ENCODE data around the gene CT47C1. TPM values are rescaled to one million over a fixed set of nuclear protein-coding genes. Genes with fewer than 3 reads are reported as not detected.

The CT47C1 gene
- total and polyA plus RNA-seq, 3 experiments from 2014 or later: not detected

GRCh38 chrX:119040432-119040831 lies 32.4 kb upstream of the CT47C1 start:
- no peak overlapping the region for H3K27ac Mint-ChIP-seq
- Histone ChIP-seq H3K27ac (ENCODE audit: low read depth, low read length) (no peak overlapping the region), H3K36me3 (ENCODE audit: insufficient read depth, low read length) (no peaks in the 10 kb centered on the region), H3K27me3 (ENCODE audit: insufficient read depth, low read length, poor library complexity, severe bottlenecking) (no peaks in the 10 kb centered on the region), H3K4me1 (ENCODE audit: insufficient read depth, low read length) (no peaks in the 10 kb centered on the region), H3K9me3 (ENCODE audit: low read length) (no peaks in the 10 kb centered on the region), H3K4me3 (ENCODE audit: low read length) (no peak overlapping the region)
- peaks cover 0 to 5% of the 10 kb centered on the region in 2 donors for H3K27me3 Mint-ChIP-seq
- CTCF ChIA-PET: no interaction called here
- no peak overlapping the region for H3K4me3 Mint-ChIP-seq
- H3K9me3 Mint-ChIP-seq: no peaks in the 10 kb centered on the region
- POLR2A ChIA-PET: no interaction called here
- H3K36me3 Mint-ChIP-seq: no peaks in the 10 kb centered on the region
- DNase-seq: no peak
- no peaks in the 10 kb centered on the region for H3K4me1 Mint-ChIP-seq

- Mint-ChIP-seq H3K36me3 (no peaks in the 10 kb centered on the region), H3K9me3 (no peaks in the 10 kb centered on the region), H3K4me3 (no peak overlapping the region), H3K4me1 (no peaks in the 10 kb centered on the region), H3K27me3 (peaks cover 0 to 7% of the 10 kb centered on the region in 2 donors), H3K27ac (no peak overlapping the region)
- Histone ChIP-seq H3K4me1 (ENCODE audit: insufficient read depth, low read length) (no peaks in the 10 kb centered on the region), H3K9me3 (ENCODE audit: low read length) (no peaks in the 10 kb centered on the region), H3K36me3 (ENCODE audit: insufficient read depth, low read length) (no peaks in the 10 kb centered on the region), H3K4me3 (ENCODE audit: low read length) (no peak overlapping the region), H3K27ac (ENCODE audit: low read depth, low read length) (no peak overlapping the region), H3K27me3 (ENCODE audit: insufficient read depth, low read length, poor library complexity, severe bottlenecking) (no peaks in the 10 kb centered on the region)
- DNase-seq: no peak
- ChIA-PET CTCF (no interaction called here), POLR2A (no interaction called here)
These were observed 31.6 kb upstream of the CT47C1 start for GRCh38 chrX:119041175-119041574.

- Histone ChIP-seq H3K9me3 (ENCODE audit: low read length) (no peaks in the 10 kb centered on the region), H3K4me1 (ENCODE audit: insufficient read depth, low read length) (no peaks in the 10 kb centered on the region), H3K36me3 (ENCODE audit: insufficient read depth, low read length) (no peaks in the 10 kb centered on the region), H3K4me3 (ENCODE audit: low read length) (no peak overlapping the region), H3K27me3 (ENCODE audit: insufficient read depth, low read length, poor library complexity, severe bottlenecking) (no peaks in the 10 kb centered on the region), H3K27ac (ENCODE audit: low read depth, low read length) (no peak overlapping the region)
- CTCF ChIA-PET: no interaction called here
- POLR2A ChIA-PET: no interaction called here
- Mint-ChIP-seq H3K27ac (no peak overlapping the region), H3K4me3 (no peak overlapping the region), H3K27me3 (peaks cover 5 to 7% of the 10 kb centered on the region in 2 donors), H3K36me3 (no peaks in the 10 kb centered on the region), H3K4me1 (no peaks in the 10 kb centered on the region), H3K9me3 (no peaks in the 10 kb centered on the region)
- DNase-seq: no peak
These were observed 30.8 kb upstream of the CT47C1 start for GRCh38 chrX:119042040-119042439.

GRCh38 chrX:119042996-119043395 lies 29.8 kb upstream of the CT47C1 start:
- ChIA-PET POLR2A (no interaction called here), CTCF (no interaction called here)

GRCh38 chrX:119045884-119046283 lies 26.9 kb upstream of the CT47C1 start:
- H3K4me1 ChIP-seq (ENCODE audit: insufficient read depth, low read length): no peaks in the 10 kb centered on the region
- H3K36me3 ChIP-seq (ENCODE audit: insufficient read depth, low read length): no peaks in the 10 kb centered on the region

More at GRCh38 chrX:119042996-119043395, 29.8 kb upstream of the CT47C1 start:
- Mint-ChIP-seq H3K27ac (no peak overlapping the region), H3K27me3 (peaks cover 5 to 9% of the 10 kb centered on the region in 2 donors), H3K4me3 (no peak overlapping the region), H3K36me3 (no peaks in the 10 kb centered on the region), H3K4me1 (no peaks in the 10 kb centered on the region), H3K9me3 (no peaks in the 10 kb centered on the region)
- no peak overlapping the region for H3K4me3 ChIP-seq (ENCODE audit: low read length)
- H3K4me1 ChIP-seq (ENCODE audit: insufficient read depth, low read length): no peaks in the 10 kb centered on the region
- H3K27me3 ChIP-seq (ENCODE audit: insufficient read depth, low read length, poor library complexity, severe bottlenecking): no peaks in the 10 kb centered on the region
- no peaks in the 10 kb centered on the region for H3K9me3 ChIP-seq (ENCODE audit: low read length)
- DNase-seq: no peak
- H3K36me3 ChIP-seq (ENCODE audit: insufficient read depth, low read length): no peaks in the 10 kb centered on the region
- no peak overlapping the region for H3K27ac ChIP-seq (ENCODE audit: low read depth, low read length)

GRCh38 chrX:119055687-119056086 lies 17.1 kb upstream of the CT47C1 start:
- Mint-ChIP-seq H3K27ac (no peak overlapping the region), H3K4me3 (no peak overlapping the region), H3K36me3 (no peaks in the 10 kb centered on the region), H3K27me3 (no peaks in the 10 kb centered on the region), H3K4me1 (no peaks in the 10 kb centered on the region), H3K9me3 (no peaks in the 10 kb centered on the region)
- no peaks in the 10 kb centered on the region for H3K36me3 ChIP-seq (ENCODE audit: insufficient read depth, low read length)
- no peaks in the 10 kb centered on the region for H3K27me3 ChIP-seq (ENCODE audit: insufficient read depth, low read length, poor library complexity, severe bottlenecking)
- ChIA-PET CTCF (no interaction called here), POLR2A (no interaction called here)
- H3K9me3 ChIP-seq (ENCODE audit: low read length): no peaks in the 10 kb centered on the region
- no peaks in the 10 kb centered on the region for H3K4me1 ChIP-seq (ENCODE audit: insufficient read depth, low read length)
- H3K4me3 ChIP-seq (ENCODE audit: low read length): no peak overlapping the region
- no peak for DNase-seq
- no peak overlapping the region for H3K27ac ChIP-seq (ENCODE audit: low read depth, low read length)

More at GRCh38 chrX:119045884-119046283, 26.9 kb upstream of the CT47C1 start:
- Mint-ChIP-seq H3K9me3 (no peaks in the 10 kb centered on the region), H3K36me3 (no peaks in the 10 kb centered on the region), H3K4me1 (no peaks in the 10 kb centered on the region), H3K4me3 (no peak overlapping the region), H3K27ac (no peak overlapping the region), H3K27me3 (peaks cover 5% of the 10 kb centered on the region in 2 donors)
- ChIA-PET CTCF (no interaction called here), POLR2A (no interaction called here)
- no peak for DNase-seq
- no peak overlapping the region for H3K4me3 ChIP-seq (ENCODE audit: low read length)
- no peaks in the 10 kb centered on the region for H3K9me3 ChIP-seq (ENCODE audit: low read length)
- no peak overlapping the region for H3K27ac ChIP-seq (ENCODE audit: low read depth, low read length)
- H3K27me3 ChIP-seq (ENCODE audit: insufficient read depth, low read length, poor library complexity, severe bottlenecking): no peaks in the 10 kb centered on the region

- Histone ChIP-seq H3K27me3 (ENCODE audit: insufficient read depth, low read length, poor library complexity, severe bottlenecking) (no peaks in the 10 kb centered on the region), H3K9me3 (ENCODE audit: low read length) (no peaks in the 10 kb centered on the region), H3K4me1 (ENCODE audit: insufficient read depth, low read length) (no peaks in the 10 kb centered on the region), H3K36me3 (ENCODE audit: insufficient read depth, low read length) (no peaks in the 10 kb centered on the region), H3K27ac (ENCODE audit: low read depth, low read length) (no peak overlapping the region), H3K4me3 (ENCODE audit: low read length) (no peak overlapping the region)
- ChIA-PET CTCF (no interaction called here), POLR2A (no interaction called here)
- Mint-ChIP-seq H3K36me3 (no peaks in the 10 kb centered on the region), H3K4me3 (no peak overlapping the region), H3K9me3 (no peaks in the 10 kb centered on the region), H3K4me1 (no peaks in the 10 kb centered on the region), H3K27me3 (peaks cover 0 to 3% of the 10 kb centered on the region in 2 donors), H3K27ac (peak overlapping the region in 1 of 8 donors; percentile 83)
- no peak for DNase-seq
These were observed 9.9 kb upstream of the CT47C1 start for GRCh38 chrX:119062750-119063374.

- ChIA-PET CTCF (no interaction called here), POLR2A (no interaction called here)
- peaks cover 0 to 3% of the 10 kb centered on the region in 2 donors for H3K27me3 Mint-ChIP-seq
- no peak for DNase-seq
- no peaks in the 10 kb centered on the region for H3K36me3 ChIP-seq (ENCODE audit: insufficient read depth, low read length)
- no peak overlapping the region for H3K4me3 ChIP-seq (ENCODE audit: low read length)
- H3K9me3 ChIP-seq (ENCODE audit: low read length): no peaks in the 10 kb centered on the region
- H3K9me3 Mint-ChIP-seq: no peaks in the 10 kb centered on the region
- no peak overlapping the region for H3K27ac ChIP-seq (ENCODE audit: low read depth, low read length)
- no peaks in the 10 kb centered on the region for H3K27me3 ChIP-seq (ENCODE audit: insufficient read depth, low read length, poor library complexity, severe bottlenecking)
- H3K27ac Mint-ChIP-seq: no peak overlapping the region
- no peaks in the 10 kb centered on the region for H3K4me1 Mint-ChIP-seq
- no peaks in the 10 kb centered on the region for H3K36me3 Mint-ChIP-seq
- no peak overlapping the region for H3K4me3 Mint-ChIP-seq
- no peaks in the 10 kb centered on the region for H3K4me1 ChIP-seq (ENCODE audit: insufficient read depth, low read length)
These were observed 9.4 kb upstream of the CT47C1 start for GRCh38 chrX:119063428-119063827.
